ENCODE measurements around the gene TTC3. TPM values are rescaled to one million over a fixed set of nuclear protein-coding genes. Genes with fewer than 3 reads are reported as not detected.

TTC3 gene
- total RNA-seq, 1 experiment from 2014 or later = 71.5 TPM

DNA sequence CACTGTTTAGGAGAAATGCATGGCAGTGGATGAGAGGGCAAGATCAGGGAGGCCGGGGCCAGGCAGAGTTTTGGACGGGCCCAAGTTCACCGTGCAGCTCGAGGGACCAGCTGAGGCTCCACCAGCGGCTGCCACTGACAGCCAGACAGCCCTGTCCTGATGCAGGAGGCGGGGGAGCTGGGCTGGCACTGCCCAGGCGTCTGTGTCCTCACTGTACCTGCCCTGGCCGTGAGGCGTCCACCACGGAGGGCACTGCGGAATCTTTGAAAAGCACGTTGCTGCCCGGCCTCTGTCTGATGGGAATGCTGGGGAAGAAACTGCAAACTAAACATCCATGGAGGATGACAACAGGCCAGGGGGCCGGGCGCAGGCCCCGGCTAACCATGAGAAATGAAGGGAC, 158.6 kb downstream of the TTC3 start:
- ChIA-PET CTCF (no interaction called here), RAD21 (ENCODE audit: low non-redundant PET in 1 of 2, low total read pairs in 2 of 2, uncharacterized antibody in 2 of 2, unreplicated experiment in 2 of 2) (no interaction called here)

More for the DNA sequence above, 158.6 kb downstream of the TTC3 start:
- no peak overlapping the region for H2AFZ ChIP-seq (ENCODE audit: low read depth, low read length, poor library complexity, severe bottlenecking)
- H3K27me3 ChIP-seq (ENCODE audit: insufficient read depth, low read length) = no peaks in the 10 kb centered on the region
- no TSS peak for BruUV-seq (replicated peaks)
- H3K4me3 ChIP-seq (replicated peaks in 1 of 2; ENCODE audit: low read depth in 1 of 2, low read length in 2 of 2) = no peak overlapping the region
- no peak overlapping the region for H3K4me2 ChIP-seq (ENCODE audit: low read length)
- H4K20me1 ChIP-seq (ENCODE audit: insufficient read depth) = no peaks in the 10 kb centered on the region
- H3K4me1 ChIP-seq (ENCODE audit: control insufficient read depth in 1 of 2, insufficient read depth in 2 of 2, low read length in 2 of 2) = no peaks in the 10 kb centered on the region; a peak in 1 of 4 replicates
- intact Hi-C loops (cut with micrococcal nuclease) = no loop called here
- H3K27ac ChIP-seq (ENCODE audit: low read depth, low read length) = no peak overlapping the region
- ATAC-seq (no peak), DNase-seq (ENCODE audit: low read depth, low spot score) (no peak)
- no peaks in the 10 kb centered on the region for H3K79me2 ChIP-seq (ENCODE audit: insufficient read depth, low read length)
- H3K9me2 ChIP-seq (ENCODE audit: insufficient read depth) = no peaks in the 10 kb centered on the region
- no peak overlapping the region for H3K9ac ChIP-seq (ENCODE audit: low read length)
- H3K9me3 ChIP-seq (ENCODE audit: control insufficient read depth in 1 of 2, insufficient read depth in 1 of 2, low read depth in 1 of 2, low read length in 2 of 2) = no peaks in the 10 kb centered on the region
- POLR2A ChIA-PET = no interaction called here
- TF ChIP-seq, protein P1, sequence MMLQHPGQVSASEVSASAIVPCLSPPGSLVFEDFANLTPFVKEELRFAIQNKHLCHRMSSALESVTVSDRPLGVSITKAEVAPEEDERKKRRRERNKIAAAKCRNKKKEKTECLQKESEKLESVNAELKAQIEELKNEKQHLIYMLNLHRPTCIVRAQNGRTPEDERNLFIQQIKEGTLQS (IDR thresholded peaks at IDR 0.05) = no peak
- no peak for TF ChIP-seq CEBPB (IDR thresholded peaks at IDR 0.05; ENCODE audit: low read depth)
- TF ChIP-seq SP1 (IDR thresholded peaks at IDR 0.05; ENCODE audit: low read depth) = no peak
- TF ChIP-seq POLR2A (IDR thresholded peaks at IDR 0.05; ENCODE audit: borderline replicate concordance, extremely low read depth, insufficient read depth, insufficient read length) = no peak
- TF ChIP-seq FOSL1 (IDR thresholded peaks at IDR 0.05; ENCODE audit: low read depth) = no peak
- TF ChIP-seq JUND (IDR thresholded peaks at IDR 0.05) = no peak
- no peak for TF ChIP-seq SRF (IDR thresholded peaks at IDR 0.05; ENCODE audit: low read depth)
- no peak for TF ChIP-seq EGR1 (IDR thresholded peaks at IDR 0.05; ENCODE audit: low read depth)
- TF ChIP-seq ZFX (IDR thresholded peaks at IDR 0.05) = no peak
- no peak for TF ChIP-seq EZH2phosphoT487 (IDR thresholded peaks at IDR 0.05; ENCODE audit: borderline replicate concordance)
- no peak for TF ChIP-seq CBX3 (IDR thresholded peaks at IDR 0.05; ENCODE audit: low read depth)
- TF ChIP-seq, protein P2, sequence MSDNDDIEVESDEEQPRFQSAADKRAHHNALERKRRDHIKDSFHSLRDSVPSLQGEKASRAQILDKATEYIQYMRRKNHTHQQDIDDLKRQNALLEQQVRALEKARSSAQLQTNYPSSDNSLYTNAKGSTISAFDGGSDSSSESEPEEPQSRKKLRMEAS (IDR thresholded peaks at IDR 0.05) = no peak
- no peak for TF ChIP-seq RAD21 (IDR thresholded peaks at IDR 0.05; ENCODE audit: low read depth)
- TF ChIP-seq, protein P3, sequence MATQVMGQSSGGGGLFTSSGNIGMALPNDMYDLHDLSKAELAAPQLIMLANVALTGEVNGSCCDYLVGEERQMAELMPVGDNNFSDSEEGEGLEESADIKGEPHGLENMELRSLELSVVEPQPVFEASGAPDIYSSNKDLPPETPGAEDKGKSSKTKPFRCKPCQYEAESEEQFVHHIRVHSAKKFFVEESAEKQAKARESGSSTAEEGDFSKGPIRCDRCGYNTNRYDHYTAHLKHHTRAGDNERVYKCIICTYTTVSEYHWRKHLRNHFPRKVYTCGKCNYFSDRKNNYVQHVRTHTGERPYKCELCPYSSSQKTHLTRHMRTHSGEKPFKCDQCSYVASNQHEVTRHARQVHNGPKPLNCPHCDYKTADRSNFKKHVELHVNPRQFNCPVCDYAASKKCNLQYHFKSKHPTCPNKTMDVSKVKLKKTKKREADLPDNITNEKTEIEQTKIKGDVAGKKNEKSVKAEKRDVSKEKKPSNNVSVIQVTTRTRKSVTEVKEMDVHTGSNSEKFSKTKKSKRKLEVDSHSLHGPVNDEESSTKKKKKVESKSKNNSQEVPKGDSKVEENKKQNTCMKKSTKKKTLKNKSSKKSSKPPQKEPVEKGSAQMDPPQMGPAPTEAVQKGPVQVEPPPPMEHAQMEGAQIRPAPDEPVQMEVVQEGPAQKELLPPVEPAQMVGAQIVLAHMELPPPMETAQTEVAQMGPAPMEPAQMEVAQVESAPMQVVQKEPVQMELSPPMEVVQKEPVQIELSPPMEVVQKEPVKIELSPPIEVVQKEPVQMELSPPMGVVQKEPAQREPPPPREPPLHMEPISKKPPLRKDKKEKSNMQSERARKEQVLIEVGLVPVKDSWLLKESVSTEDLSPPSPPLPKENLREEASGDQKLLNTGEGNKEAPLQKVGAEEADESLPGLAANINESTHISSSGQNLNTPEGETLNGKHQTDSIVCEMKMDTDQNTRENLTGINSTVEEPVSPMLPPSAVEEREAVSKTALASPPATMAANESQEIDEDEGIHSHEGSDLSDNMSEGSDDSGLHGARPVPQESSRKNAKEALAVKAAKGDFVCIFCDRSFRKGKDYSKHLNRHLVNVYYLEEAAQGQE (IDR thresholded peaks at IDR 0.05; ENCODE audit: low read depth) = no peak
- no peak for TF ChIP-seq POLR2AphosphoS5 (IDR thresholded peaks at IDR 0.05; ENCODE audit: low read depth, low read length)
- TF ChIP-seq, protein P4, sequence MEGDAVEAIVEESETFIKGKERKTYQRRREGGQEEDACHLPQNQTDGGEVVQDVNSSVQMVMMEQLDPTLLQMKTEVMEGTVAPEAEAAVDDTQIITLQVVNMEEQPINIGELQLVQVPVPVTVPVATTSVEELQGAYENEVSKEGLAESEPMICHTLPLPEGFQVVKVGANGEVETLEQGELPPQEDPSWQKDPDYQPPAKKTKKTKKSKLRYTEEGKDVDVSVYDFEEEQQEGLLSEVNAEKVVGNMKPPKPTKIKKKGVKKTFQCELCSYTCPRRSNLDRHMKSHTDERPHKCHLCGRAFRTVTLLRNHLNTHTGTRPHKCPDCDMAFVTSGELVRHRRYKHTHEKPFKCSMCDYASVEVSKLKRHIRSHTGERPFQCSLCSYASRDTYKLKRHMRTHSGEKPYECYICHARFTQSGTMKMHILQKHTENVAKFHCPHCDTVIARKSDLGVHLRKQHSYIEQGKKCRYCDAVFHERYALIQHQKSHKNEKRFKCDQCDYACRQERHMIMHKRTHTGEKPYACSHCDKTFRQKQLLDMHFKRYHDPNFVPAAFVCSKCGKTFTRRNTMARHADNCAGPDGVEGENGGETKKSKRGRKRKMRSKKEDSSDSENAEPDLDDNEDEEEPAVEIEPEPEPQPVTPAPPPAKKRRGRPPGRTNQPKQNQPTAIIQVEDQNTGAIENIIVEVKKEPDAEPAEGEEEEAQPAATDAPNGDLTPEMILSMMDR (IDR thresholded peaks at IDR 0.05 in 2 of 3, conservative IDR thresholded peaks at IDR 0.05 in 1 of 3; ENCODE audit: borderline replicate concordance in 1 of 3, insufficient read depth in 1 of 3, low read depth in 2 of 3, low read length in 2 of 3) = no peak
- no peak for TF ChIP-seq YY1 (IDR thresholded peaks at IDR 0.05; ENCODE audit: extremely low read depth, insufficient replicate concordance, low read depth, low read length)
- H3K36me3 ChIP-seq (ENCODE audit: control insufficient read depth in 1 of 2, insufficient read depth in 2 of 2, low read length in 2 of 2) = peaks cover 14 to 18% of the 10 kb centered on the region in 2 experiments; a peak in 3 of 4 replicates

Data from HCT116 (cell line).